ENCODE data around the gene PRXL2B. TPM values are rescaled to one million over a fixed set of nuclear protein-coding genes. Genes with fewer than 3 reads are reported as not detected.

Gene PRXL2B
- total RNA-seq, 1 experiment from 2014 or later, result 12.6 TPM

DNA sequence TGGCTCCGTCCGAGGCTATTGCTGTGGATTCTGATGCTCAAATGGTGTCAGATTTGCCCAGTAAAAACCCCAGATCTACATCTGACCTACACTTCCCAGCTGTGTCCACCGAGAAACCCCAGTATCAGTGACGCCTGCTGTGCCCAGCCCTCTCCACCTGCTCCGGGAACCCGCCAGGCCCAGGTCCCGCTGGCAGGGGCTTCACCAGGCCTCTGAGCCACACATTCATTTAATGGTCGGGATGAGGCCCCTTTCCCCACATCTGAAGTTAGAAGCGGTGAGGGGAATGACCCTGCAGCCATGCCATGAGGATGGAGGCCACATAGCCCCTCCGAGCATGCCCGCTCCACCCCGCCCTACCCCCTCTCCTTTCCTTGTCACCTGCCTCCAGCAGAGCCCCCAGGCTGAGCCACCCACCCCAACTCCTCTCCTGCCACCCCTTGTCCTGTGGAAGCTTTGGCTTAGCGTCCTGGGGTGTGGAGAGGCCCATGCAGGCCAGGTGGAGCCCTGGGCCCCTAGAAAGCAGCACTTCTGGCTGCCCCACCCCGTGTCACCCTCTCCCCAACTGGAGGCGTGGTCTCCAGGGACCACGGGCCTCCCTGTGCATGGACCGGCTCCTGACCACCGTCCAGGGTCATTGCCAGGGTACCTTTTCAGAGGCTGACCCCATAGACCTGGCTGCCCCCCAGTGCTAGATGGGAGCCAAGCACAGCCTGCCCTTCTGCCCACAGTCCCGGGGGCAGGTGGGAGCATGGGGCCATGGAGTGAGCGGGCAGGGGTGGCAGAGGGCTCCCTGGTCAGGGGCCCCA is 22.4 kb upstream of the PRXL2B start:
- ChIA-PET CTCF (interaction anchor here (0.5 kb wide), 1 partner anchor 685 kb away, joined by 5 read pairs; no protein-coding TSS in a partner anchor), POLR2A (no interaction called here)
- BruUV-seq (replicated peaks), result no TSS peak
- H3K4me1 Mint-ChIP-seq (ENCODE audit: insufficient read depth, unreplicated experiment), result no peaks in the 10 kb centered on the region
- intact Hi-C loops (cut with micrococcal nuclease), result no loop called here
- no peaks in the 10 kb centered on the region for H3K36me3 Mint-ChIP-seq (ENCODE audit: insufficient read depth, unreplicated experiment)
- H3K4me3 Mint-ChIP-seq (ENCODE audit: unreplicated experiment), result no peak overlapping the region
- no peak for DNase-seq (ENCODE audit: unreplicated experiment)
- peaks cover 14% of the 10 kb centered on the region for H3K27me3 Mint-ChIP-seq (ENCODE audit: insufficient read depth, unreplicated experiment)
- H3K27ac Mint-ChIP-seq (ENCODE audit: low read depth, unreplicated experiment), result no peak overlapping the region
- TF ChIP-seq, protein P1, sequence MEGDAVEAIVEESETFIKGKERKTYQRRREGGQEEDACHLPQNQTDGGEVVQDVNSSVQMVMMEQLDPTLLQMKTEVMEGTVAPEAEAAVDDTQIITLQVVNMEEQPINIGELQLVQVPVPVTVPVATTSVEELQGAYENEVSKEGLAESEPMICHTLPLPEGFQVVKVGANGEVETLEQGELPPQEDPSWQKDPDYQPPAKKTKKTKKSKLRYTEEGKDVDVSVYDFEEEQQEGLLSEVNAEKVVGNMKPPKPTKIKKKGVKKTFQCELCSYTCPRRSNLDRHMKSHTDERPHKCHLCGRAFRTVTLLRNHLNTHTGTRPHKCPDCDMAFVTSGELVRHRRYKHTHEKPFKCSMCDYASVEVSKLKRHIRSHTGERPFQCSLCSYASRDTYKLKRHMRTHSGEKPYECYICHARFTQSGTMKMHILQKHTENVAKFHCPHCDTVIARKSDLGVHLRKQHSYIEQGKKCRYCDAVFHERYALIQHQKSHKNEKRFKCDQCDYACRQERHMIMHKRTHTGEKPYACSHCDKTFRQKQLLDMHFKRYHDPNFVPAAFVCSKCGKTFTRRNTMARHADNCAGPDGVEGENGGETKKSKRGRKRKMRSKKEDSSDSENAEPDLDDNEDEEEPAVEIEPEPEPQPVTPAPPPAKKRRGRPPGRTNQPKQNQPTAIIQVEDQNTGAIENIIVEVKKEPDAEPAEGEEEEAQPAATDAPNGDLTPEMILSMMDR (IDR thresholded peaks at IDR 0.05; ENCODE audit: unreplicated experiment), result no peak
- no peaks in the 10 kb centered on the region for H3K9me3 Mint-ChIP-seq (ENCODE audit: unreplicated experiment)

DNA sequence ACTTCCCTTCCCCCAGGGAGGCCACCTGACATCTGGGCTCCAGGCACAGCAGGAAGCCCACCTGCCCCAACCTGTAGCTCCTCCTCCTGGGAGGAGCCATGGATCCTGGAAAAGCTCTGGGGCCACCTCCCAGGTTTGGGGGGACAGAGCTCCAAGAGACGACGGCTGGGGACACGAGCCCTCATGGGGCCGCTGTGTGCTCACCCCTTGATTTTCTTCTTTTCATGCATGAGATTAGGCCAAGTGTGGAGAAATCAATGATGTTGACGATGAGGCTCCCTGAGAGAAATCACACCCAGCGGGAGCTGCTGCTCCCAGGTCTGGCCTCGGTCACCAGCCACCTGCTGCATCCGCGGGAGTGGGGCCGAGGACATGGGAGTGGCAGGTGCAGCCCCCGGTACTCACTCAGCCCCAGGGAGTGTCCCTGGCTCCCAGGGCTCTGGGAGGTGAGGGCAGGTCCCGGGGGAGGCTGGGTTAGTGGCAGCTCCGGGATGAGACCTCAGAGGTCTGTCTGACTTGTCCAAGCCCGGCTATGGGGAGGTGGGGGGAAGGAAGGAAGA is 21.7 kb upstream of the PRXL2B start:
- H3K9me3 Mint-ChIP-seq (ENCODE audit: unreplicated experiment), result no peaks in the 10 kb centered on the region
- H3K27ac Mint-ChIP-seq (ENCODE audit: low read depth, unreplicated experiment), result no peak overlapping the region
- DNase-seq (ENCODE audit: unreplicated experiment), result no peak
- peaks cover 14% of the 10 kb centered on the region for H3K27me3 Mint-ChIP-seq (ENCODE audit: insufficient read depth, unreplicated experiment)
- intact Hi-C loops (cut with micrococcal nuclease), result no loop called here
- no peaks in the 10 kb centered on the region for H3K36me3 Mint-ChIP-seq (ENCODE audit: insufficient read depth, unreplicated experiment)
- H3K4me3 Mint-ChIP-seq (ENCODE audit: unreplicated experiment), result no peak overlapping the region
- POLR2A ChIA-PET, result interaction anchor here (0.7 kb wide), 1 partner anchor 769 kb away, joined by 3 read pairs; no protein-coding TSS in a partner anchor
- no peaks in the 10 kb centered on the region for H3K4me1 Mint-ChIP-seq (ENCODE audit: insufficient read depth, unreplicated experiment)
- TF ChIP-seq, protein P1 (IDR thresholded peaks at IDR 0.05; ENCODE audit: unreplicated experiment), result no peak
- CTCF ChIA-PET, result interaction anchor here (0.5 to 1.0 kb wide), 2 partner anchors 16 to 685 kb away, joined by 3 to 5 read pairs; no protein-coding TSS in a partner anchor
- BruUV-seq (replicated peaks), result no TSS peak

DNA sequence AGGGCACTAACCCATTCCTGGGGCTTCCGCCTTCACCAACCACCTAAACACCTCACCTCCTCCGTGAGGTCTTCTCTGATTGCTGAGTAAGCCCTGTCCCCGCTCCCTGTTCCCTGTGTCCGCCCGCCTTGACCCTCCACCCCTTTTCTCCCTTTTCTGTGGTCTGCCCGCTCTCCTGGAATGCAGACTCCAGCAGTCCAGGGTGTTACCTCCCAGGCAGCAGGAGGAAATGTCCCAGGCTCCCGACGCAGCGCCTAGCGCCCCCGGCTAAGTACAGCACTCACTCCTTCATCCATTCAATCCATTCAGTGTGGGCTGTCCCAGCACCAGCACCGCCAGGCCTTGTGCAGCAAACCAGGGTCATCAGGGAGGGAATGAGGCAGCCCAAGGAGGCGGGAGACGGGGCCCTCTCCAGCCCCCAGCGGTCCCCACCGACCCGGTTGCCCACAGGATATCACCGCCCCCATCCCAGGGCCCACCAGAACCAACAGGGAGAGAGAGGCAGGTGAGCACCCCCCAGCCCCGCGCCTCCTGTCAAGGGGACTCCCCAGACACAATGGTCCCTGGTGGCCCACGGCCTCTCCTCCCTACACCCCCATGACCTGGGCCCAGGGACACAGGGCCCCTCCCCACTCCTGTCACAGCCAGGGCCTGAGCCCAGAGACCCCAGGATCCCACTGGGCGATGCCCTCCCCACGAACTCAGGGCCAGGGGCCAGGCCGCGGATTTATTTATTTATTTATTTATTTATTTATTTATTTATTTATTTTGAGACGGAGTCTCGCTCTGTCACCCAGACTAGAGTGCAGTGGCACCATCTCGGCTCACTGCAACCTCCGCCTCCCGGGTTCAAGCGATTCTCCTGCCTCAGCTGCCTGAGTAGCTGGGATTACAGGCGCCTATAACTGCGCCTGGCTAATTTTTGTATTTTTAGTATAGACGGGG is 20.2 kb upstream of the PRXL2B start:
- H3K27me3 Mint-ChIP-seq (ENCODE audit: insufficient read depth, unreplicated experiment), result peaks cover 14% of the 10 kb centered on the region
- DNase-seq (ENCODE audit: unreplicated experiment), result no peak
- no peaks in the 10 kb centered on the region for H3K36me3 Mint-ChIP-seq (ENCODE audit: insufficient read depth, unreplicated experiment)
- POLR2A ChIA-PET, result no interaction called here
- no peaks in the 10 kb centered on the region for H3K9me3 Mint-ChIP-seq (ENCODE audit: unreplicated experiment)
- TF ChIP-seq, protein P1 (IDR thresholded peaks at IDR 0.05; ENCODE audit: unreplicated experiment), result no peak
- no peak overlapping the region for H3K4me3 Mint-ChIP-seq (ENCODE audit: unreplicated experiment)
- BruUV-seq (replicated peaks), result no TSS peak
- H3K4me1 Mint-ChIP-seq (ENCODE audit: insufficient read depth, unreplicated experiment), result no peaks in the 10 kb centered on the region
- intact Hi-C loops (cut with micrococcal nuclease), result no loop called here
- CTCF ChIA-PET, result interaction anchor here (0.7 to 1.0 kb wide), 2 partner anchors 18 to 20 kb away, joined by 3 read pairs; no protein-coding TSS in a partner anchor
- no peak overlapping the region for H3K27ac Mint-ChIP-seq (ENCODE audit: low read depth, unreplicated experiment)

All from MCF 10A (cell line).